ENCODE data around the gene ZNF180.
"Not testable (repeated sequence)": the region's sequence is repeated elsewhere in the genome, so short reads cannot be mapped to it uniquely, and the experiment has no call there.

ZNF180 gene

GRCh38 chr19:44498988-44499387, 1.3 kb downstream of the ZNF180 start:
- DNase-seq (ENCODE audit: low read depth in 2 of 2) = no peak

GRCh38 chr19:44496711-44497110, 3.6 kb downstream of the ZNF180 start:
- DNase-seq (ENCODE audit: low read depth in 2 of 2) = no peak

GRCh38 chr19:44476559-44477408, 23.5 kb downstream of the ZNF180 start:
- no peak for DNase-seq (ENCODE audit: low read depth in 2 of 2)

GRCh38 chr19:44468730-44469129, 31.6 kb downstream of the ZNF180 start:
- DNase-seq (ENCODE audit: low read depth in 2 of 2) = not testable (repeated sequence)

GRCh38 chr19:44462600-44463286, 37.6 kb downstream of the ZNF180 start:
- DNase-seq (ENCODE audit: low read depth in 2 of 2) = not testable (repeated sequence)

GRCh38 chr19:44456016-44456415, 44.3 kb downstream of the ZNF180 start:
- DNase-seq (ENCODE audit: low read depth in 2 of 2) = not testable (repeated sequence)

- DNase-seq (ENCODE audit: low read depth in 2 of 2) = no peak
Observed at GRCh38 chr19:44455100-44455499, 45.2 kb downstream of the ZNF180 start.

GRCh38 chr19:44452367-44452766, 48.0 kb downstream of the ZNF180 start:
- no peak for DNase-seq (ENCODE audit: low read depth in 2 of 2)

GRCh38 chr19:44451687-44452086, 48.6 kb downstream of the ZNF180 start:
- no peak for DNase-seq (ENCODE audit: low read depth in 2 of 2)

GRCh38 chr19:44447916-44448674, 52.2 kb downstream of the ZNF180 start, which contains the start of gene ZNF229:
Gene ZNF229, minus strand, starts transcription at chr19:44448472. Its CDS starts 5,625 bp downstream, at chr19:44442847.
- peak; percentile 30 to 60 for DNase-seq (ENCODE audit: low read depth in 2 of 2)

- DNase-seq (ENCODE audit: low read depth in 2 of 2) = no peak
Observed at GRCh38 chr19:44438441-44438840, 61.9 kb downstream of the ZNF180 start.

- DNase-seq (ENCODE audit: low read depth in 2 of 2) = no peak
Observed at GRCh38 chr19:44435441-44435840, 64.9 kb downstream of the ZNF180 start.

- no peak for DNase-seq (ENCODE audit: low read depth in 2 of 2)
Observed at GRCh38 chr19:44430956-44431355, 69.4 kb downstream of the ZNF180 start.

All from stimulated activated CD4-positive, alpha-beta T cell treated with anti-CD3 and anti-CD28 coated beads, Interleukin-1b, Interleukin-23, amount 100 ng/mL, for 4 hours (primary cell).